Endodermal cell (in vitro differentiated cells): ENCODE measurements around the gene C5orf34. TPM values are rescaled to one million over a fixed set of nuclear protein-coding genes. Genes with fewer than 3 reads are reported as not detected.

Source experiments
- DNase-seq: peaks from one replicate; pipeline ENCODE4 v3.0.0-alpha.2; 2017
- H3K27ac ChIP-seq: 2 replicates; pipeline ENCODE4 v1.5.1; 2013; ENCODE audit warnings: mild to moderate bottlenecking, low read depth, low read length, moderate library complexity
- H3K27me3 ChIP-seq: 2 replicates; pipeline ENCODE4 v1.6.1; 2013; ENCODE audit warnings: mild to moderate bottlenecking, low read length, moderate library complexity; ENCODE audit not compliant: insufficient read depth, control insufficient read depth, poor library complexity, severe bottlenecking
- H3K36me3 ChIP-seq: 2 replicates; pipeline ENCODE4 v1.7.0; 2013; ENCODE audit warnings: mild to moderate bottlenecking, low read length, moderate library complexity; ENCODE audit not compliant: control insufficient read depth, insufficient read depth
- H3K4me1 ChIP-seq: one replicate; pipeline ENCODE4 v1.7.0; 2013; ENCODE audit warnings: low read length; ENCODE audit not compliant: control insufficient read depth, insufficient read depth
- H3K4me3 ChIP-seq: 2 replicates; pipeline ENCODE4 v1.5.1; 2013; ENCODE audit warnings: mild to moderate bottlenecking, low read length, moderate library complexity
- H3K9ac ChIP-seq: 2 replicates; pipeline ENCODE4 v1.6.1; 2013; ENCODE audit warnings: mild to moderate bottlenecking, low read length, moderate library complexity; ENCODE audit not compliant: poor library complexity, severe bottlenecking; ENCODE audit errors: extremely low read depth
- H3K9me3 ChIP-seq: 2 replicates; pipeline ENCODE4 v1.6.1; 2013; ENCODE audit warnings: mild to moderate bottlenecking, low read length, moderate library complexity; ENCODE audit not compliant: control insufficient read depth
- H3K27ac Mint-ChIP-seq: 2 replicates; pipeline ENCODE4 v1.8.0; 2020; ENCODE audit warnings: mixed read lengths
- H3K27me3 Mint-ChIP-seq: 2 replicates; pipeline ENCODE4 v1.8.0; 2021; ENCODE audit warnings: mild to moderate bottlenecking, mixed read lengths; ENCODE audit not compliant: insufficient read depth
- H3K36me3 Mint-ChIP-seq: 2 replicates; pipeline ENCODE4 v1.8.0; 2020; ENCODE audit warnings: low read depth, mixed read lengths
- H3K4me1 Mint-ChIP-seq: 2 replicates; pipeline ENCODE4 v1.8.0; 2020; ENCODE audit warnings: mixed read lengths
- H3K4me3 Mint-ChIP-seq: 2 replicates; pipeline ENCODE4 v1.8.0; 2020; ENCODE audit warnings: mild to moderate bottlenecking, moderate library complexity, mixed read lengths
- H3K9me3 Mint-ChIP-seq: 2 replicates; pipeline ENCODE4 v1.8.0; 2020; ENCODE audit warnings: mild to moderate bottlenecking, mixed read lengths
- CTCF ChIP-seq: fragments of 200-600 bp; sonication (generic); conservative IDR thresholded peaks from 2 replicates; pipeline ENCODE4 v1.5.0; 2021; ENCODE audit warnings: antibody characterized with exemption, mild to moderate bottlenecking
- WGBS, 2 experiments: methylation state at CpG; one replicate each; pipeline versions ENCODE4 v1.1.5 to v1.1.7; 2013; ENCODE audit warnings: missing lambda C conversion rate in 2 of 2, mixed read lengths in 1 of 2; ENCODE audit not compliant: insufficient coverage in 1 of 2, insufficient read length in 1 of 2; 5-methylcytosine and 5-hydroxymethylcytosine counted together
- total RNA-seq, 2 donors: library from RNA; stranded (reverse); fragmentation: NEBNext Ultra II Directional in 1 of 2; extraction: Animal tissue kit (Norgen Biotek cat#: 25700) in 1 of 2; gene quantifications; 2 replicates in 1 of 2; 3 replicates in 1 of 2; pipeline ENCODE4 v1.2.1, GENCODE V29; 2021

Gene C5orf34
- total RNA-seq, 2 donors from 2014 or later: 7.4 to 13.0 TPM

- no peak for DNase-seq
- peaks cover 19% of the 10 kb centered on the region for H3K36me3 ChIP-seq
- H3K36me3 Mint-ChIP-seq: peaks cover 32% of the 10 kb centered on the region
- H3K27me3 Mint-ChIP-seq: peaks cover 2% of the 10 kb centered on the region
- H3K9ac ChIP-seq: no peak overlapping the region
- no peak for TF ChIP-seq CTCF
- no peaks in the 10 kb centered on the region for H3K9me3 ChIP-seq
- peaks cover 10% of the 10 kb centered on the region for H3K9me3 Mint-ChIP-seq
- 92 to 96% methylated on average over 1 of the region's 1 CpG for WGBS, 2 experiments
- H3K4me1 Mint-ChIP-seq: peaks cover 6% of the 10 kb centered on the region
- H3K4me3 ChIP-seq: no peak overlapping the region
- no peak overlapping the region for H3K27ac Mint-ChIP-seq
- no peaks in the 10 kb centered on the region for H3K4me1 ChIP-seq
- no peaks in the 10 kb centered on the region for H3K27me3 ChIP-seq
- no peak overlapping the region for H3K27ac ChIP-seq
- no peak overlapping the region for H3K4me3 Mint-ChIP-seq
These were observed 5.7 kb upstream of the C5orf34 start for GRCh38 chr5:43520615-43521014.

GRCh38 chr5:43515678-43516048 lies 715 bp upstream of the C5orf34 start:
- peak overlapping the region; percentile 85 for H3K4me3 Mint-ChIP-seq
- H3K27me3 ChIP-seq: no peaks in the 10 kb centered on the region
- no peak overlapping the region for H3K27ac ChIP-seq
- WGBS, 2 experiments: 68% methylated on average over 1 of the region's 1 CpG; no CpG with 5 or more reads in 1 of the 2 experiments
- H3K4me3 ChIP-seq: peak overlapping the region; percentile 94
- H3K9me3 Mint-ChIP-seq: peaks cover 12% of the 10 kb centered on the region
- H3K27ac Mint-ChIP-seq: peak overlapping the region; percentile 94
- peaks cover 12% of the 10 kb centered on the region for H3K9me3 ChIP-seq
- H3K27me3 Mint-ChIP-seq: peaks cover 2% of the 10 kb centered on the region
- H3K36me3 Mint-ChIP-seq: peaks cover 16% of the 10 kb centered on the region
- DNase-seq: no peak
- H3K4me1 ChIP-seq: no peaks in the 10 kb centered on the region
- no peak for TF ChIP-seq CTCF
- H3K36me3 ChIP-seq: no peaks in the 10 kb centered on the region
- H3K9ac ChIP-seq: no peak overlapping the region
- peaks cover 21% of the 10 kb centered on the region for H3K4me1 Mint-ChIP-seq

- no peak for DNase-seq
- TF ChIP-seq CTCF: no peak
- peak overlapping the region; percentile 94 for H3K27ac Mint-ChIP-seq
- Histone ChIP-seq H3K4me3 (peak overlapping the region; percentile 94), H3K9me3 (peaks cover 12% of the 10 kb centered on the region), H3K4me1 (no peaks in the 10 kb centered on the region), H3K27me3 (no peaks in the 10 kb centered on the region), H3K27ac (peak overlapping the region; percentile 82), H3K9ac (peak overlapping the region; percentile 95), H3K36me3 (no peaks in the 10 kb centered on the region)
- 2 to 7% methylated on average over 5 to 6 of the region's 6 CpGs for whole genome bisulfite sequencing, 2 experiments
- peaks cover 18% of the 10 kb centered on the region for H3K9me3 Mint-ChIP-seq
- peaks cover 21% of the 10 kb centered on the region for H3K36me3 Mint-ChIP-seq
- H3K4me3 Mint-ChIP-seq: peak overlapping the region; percentile 85
- H3K27me3 Mint-ChIP-seq: peaks cover 2% of the 10 kb centered on the region
- H3K4me1 Mint-ChIP-seq: peaks cover 18% of the 10 kb centered on the region
These were observed 505 bp downstream of the C5orf34 start for GRCh38 chr5:43514471-43514815.
